OCI-LY7 (cell line): Measurements from ENCODE around the gene L3MBTL3. TPM values are rescaled to one million over a fixed set of nuclear protein-coding genes. Genes with fewer than 3 reads are reported as not detected.

ENCODE experiments used
- BruUV-seq: library from RNA; stranded (reverse); fragments of 400-500 nt; replicated peaks from 2 replicates; lab custom pipeline; 2021; lab: Mats Ljungman, UMichigan
- CTCF ChIA-PET: fragments of 300-600 bp; sonication (Branson Sonifier 250); formaldehyde crosslinking; loops from one replicate; lab custom pipeline; 2022; ENCODE audit warnings: antibody characterized with exemption; ENCODE audit not compliant: unreplicated experiment; lab: Charles Lee
- POLR2A ChIA-PET: fragments of 300-600 bp; sonication (Branson Sonifier 250); formaldehyde crosslinking; loops from one replicate; lab custom pipeline; 2022; ENCODE audit warnings: antibody characterized with exemption; lab: Charles Lee
- DNase-seq: peaks from one replicate; pipeline ENCODE4 v3.0.0-alpha.2; 2015; ENCODE audit warnings: low spot score
- H2AFZ ChIP-seq: fragments of 200-600 bp; sonication (generic), shearing (Covaris generic); 2 replicates; pipeline ENCODE4 v1.6.1; 2014; ENCODE audit warnings: mild to moderate bottlenecking, antibody characterized with exemption, low read length, moderate library complexity
- H3K27ac ChIP-seq: fragments of 200-600 bp; sonication (generic); 2 replicates; pipeline ENCODE4 v1.5.1; 2014; ENCODE audit warnings: mixed run types, low read depth, mild to moderate bottlenecking, moderate library complexity, low read length, inconsistent platforms; ENCODE audit not compliant: poor library complexity, severe bottlenecking
- H3K36me3 ChIP-seq: fragments of 200-600 bp; sonication (generic); 2 replicates; pipeline ENCODE4 v1.6.1; 2014; ENCODE audit warnings: mild to moderate bottlenecking, antibody characterized with exemption, low read length, moderate library complexity, mixed read lengths; ENCODE audit not compliant: insufficient read depth
- H3K4me1 ChIP-seq: fragments of 200-600 bp; sonication (generic); 2 replicates; pipeline ENCODE4 v1.5.1; 2014; ENCODE audit warnings: mild to moderate bottlenecking, low read length; ENCODE audit not compliant: insufficient read depth, poor library complexity, severe bottlenecking
- H3K4me2 ChIP-seq: fragments of 200-600 bp; sonication (generic); 2 replicates; pipeline ENCODE4 v1.6.1; 2014; ENCODE audit warnings: mild to moderate bottlenecking, low read length
- H3K4me3 ChIP-seq: fragments of 200-600 bp; sonication (generic); 2 replicates; pipeline ENCODE4 v1.5.1; 2014; ENCODE audit warnings: mild to moderate bottlenecking, low read depth, low read length; ENCODE audit not compliant: poor library complexity, severe bottlenecking
- H3K79me2 ChIP-seq: fragments of 200-600 bp; sonication (generic); 2 replicates; pipeline ENCODE4 v1.6.1; 2016; ENCODE audit warnings: low read depth, mild to moderate bottlenecking, low read length, moderate library complexity, mixed read lengths; ENCODE audit not compliant: insufficient read depth
- H3K9me2 ChIP-seq: fragments of 200-600 bp; sonication (generic); 2 replicates; pipeline ENCODE4 v1.6.1; 2016; ENCODE audit warnings: mild to moderate bottlenecking, low read length, mixed read lengths; ENCODE audit not compliant: insufficient read depth
- H3K9me3 ChIP-seq: fragments of 200-600 bp; sonication (generic); 2 replicates; pipeline ENCODE4 v1.6.1; 2014; ENCODE audit warnings: mild to moderate bottlenecking, mixed run types, low read length, mixed read lengths
- H4K20me1 ChIP-seq: fragments of 200-600 bp; sonication (generic); 2 replicates; pipeline ENCODE4 v1.6.1; 2014; ENCODE audit warnings: mild to moderate bottlenecking, antibody characterized with exemption, low read length, moderate library complexity, mixed read lengths; ENCODE audit not compliant: insufficient read depth
- CTCF ChIP-seq: fragments of 200-600 bp; sonication (generic); conservative IDR thresholded peaks from 2 replicates; pipeline ENCODE4 v1.5.1; 2014; ENCODE audit warnings: mild to moderate bottlenecking, antibody characterized with exemption, low read length, moderate library complexity, mixed read lengths
- EZH2phosphoT487 ChIP-seq: fragments of 200-600 bp; sonication (generic); IDR thresholded peaks from 2 replicates; pipeline ENCODE4 v1.6.1; 2018; ENCODE audit warnings: low read depth, borderline replicate concordance, mild to moderate bottlenecking, mixed run types, antibody characterized with exemption, low read length, moderate library complexity, mixed read lengths
- intact Hi-C: fragments of 100-400 bp; cut with micrococcal nuclease; formaldehyde crosslinking; loops from one replicate; pipeline ENCODE4 v1.10.0; 2022; ENCODE audit not compliant: unreplicated experiment
- total RNA-seq, 2 experiments: library from RNA; depleted of rRNA in 1 of 2; stranded (reverse); fragments of >200 nt in 1 of 2; shearing (Covaris generic) in 1 of 2; gene quantifications; 2 replicates each; pipeline ENCODE4 v1.2.3, GENCODE V29; 2014 to 2022

The L3MBTL3 gene
- total RNA-seq, 2 experiments from 2014 or later = 7.9 to 11.0 TPM

DNA sequence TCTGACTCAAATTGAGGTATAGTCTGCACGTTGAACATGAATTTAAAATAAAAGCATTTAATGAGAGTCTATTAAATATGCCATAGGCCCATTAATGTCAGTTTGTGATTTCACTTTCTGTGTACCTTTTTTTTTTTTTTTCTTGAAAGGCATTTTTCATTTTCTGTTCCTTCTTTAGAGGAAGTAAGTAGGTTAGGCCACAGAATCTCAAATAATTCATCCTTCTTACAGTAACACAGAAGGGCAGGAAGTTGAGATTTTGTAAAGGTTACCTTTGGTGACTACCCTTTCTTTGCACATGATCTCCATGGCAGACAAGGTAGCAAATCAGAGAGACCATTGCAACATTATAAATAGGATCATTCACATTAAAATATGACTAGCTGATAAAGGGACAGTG is 9.6 kb downstream of the L3MBTL3 start:
- Histone ChIP-seq H3K9me3 (no peaks in the 10 kb centered on the region), H3K9me2 (no peaks in the 10 kb centered on the region), H3K27ac (no peak overlapping the region), H3K4me3 (no peak overlapping the region), H3K4me1 (peaks cover 5% of the 10 kb centered on the region), H3K4me2 (no peak overlapping the region), H4K20me1 (no peaks in the 10 kb centered on the region), H2AFZ (no peak overlapping the region), H3K79me2 (no peaks in the 10 kb centered on the region), H3K36me3 (no peaks in the 10 kb centered on the region; the same call in 1 of the 2 replicates)
- intact Hi-C loops = no loop called here
- DNase-seq = peak; percentile 26
- ChIA-PET POLR2A (no interaction called here), CTCF (no interaction called here)
- BruUV-seq = no TSS peak
- TF ChIP-seq EZH2phosphoT487 (no peak), CTCF (no peak)

DNA sequence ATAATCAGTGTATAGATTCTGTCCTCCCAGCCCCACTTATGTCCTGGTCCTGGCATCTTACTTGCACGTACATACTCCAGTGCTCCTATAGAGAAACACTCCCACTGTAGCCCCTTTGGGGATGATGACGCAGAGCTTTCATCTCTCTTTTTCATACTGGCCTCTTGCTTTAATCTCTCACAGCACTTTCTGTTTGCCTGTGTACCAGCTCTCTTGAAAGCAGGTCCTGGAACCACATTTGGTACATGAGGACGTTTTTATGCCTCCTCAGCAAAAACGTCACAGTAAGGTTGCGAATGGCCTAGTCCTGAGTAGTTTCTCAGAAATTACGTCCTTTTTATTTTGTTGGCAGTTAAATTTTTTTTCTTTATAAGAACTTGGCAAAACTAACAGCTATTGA is 10.8 kb downstream of the L3MBTL3 start:
- Histone ChIP-seq H4K20me1 (no peaks in the 10 kb centered on the region), H3K27ac (no peak overlapping the region), H3K9me3 (no peaks in the 10 kb centered on the region), H2AFZ (no peak overlapping the region), H3K79me2 (no peaks in the 10 kb centered on the region), H3K4me3 (no peak overlapping the region), H3K4me2 (no peak overlapping the region), H3K36me3 (no peaks in the 10 kb centered on the region; the same call in 1 of the 2 replicates), H3K9me2 (no peaks in the 10 kb centered on the region), H3K4me1 (peaks cover 5% of the 10 kb centered on the region)
- no peak for TF ChIP-seq CTCF
- no peak for TF ChIP-seq EZH2phosphoT487
- intact Hi-C loops = no loop called here
- no TSS peak for BruUV-seq
- ChIA-PET CTCF (no interaction called here), POLR2A (interaction anchor here (1.7 kb wide), 1 partner anchor 11 kb away, joined by 6 read pairs; no protein-coding TSS in a partner anchor)
- no peak for DNase-seq

DNA sequence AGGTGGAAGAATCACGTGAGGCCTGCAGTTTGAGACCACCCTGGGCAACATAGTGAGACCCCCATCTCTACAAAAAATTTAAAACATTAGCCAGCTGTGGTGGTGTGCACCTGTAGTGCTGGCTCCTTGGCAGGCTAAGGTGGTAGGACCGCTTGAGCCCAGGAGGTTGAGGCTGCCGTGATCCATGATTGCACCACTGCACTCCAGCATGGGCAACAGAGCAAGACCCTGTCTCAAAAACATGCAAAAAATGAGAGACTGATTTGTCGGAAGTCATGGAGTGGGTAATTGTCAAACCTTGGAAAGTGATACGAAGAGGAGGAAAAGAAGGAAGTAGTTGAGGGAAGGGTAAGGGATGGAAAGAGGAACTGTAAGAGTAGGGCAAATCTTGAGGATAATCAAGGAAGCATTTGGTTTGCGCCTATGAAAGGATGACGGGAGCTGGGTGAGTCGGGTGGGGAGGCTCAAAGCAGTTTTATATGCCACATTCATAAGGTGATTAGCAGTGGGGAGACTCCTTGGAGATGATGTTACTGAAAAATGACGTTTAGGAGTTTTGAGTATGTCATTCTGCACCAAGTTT is 14.5 kb downstream of the L3MBTL3 start:
- Histone ChIP-seq H3K4me3 (no peak overlapping the region), H3K27ac (no peak overlapping the region), H3K9me2 (no peaks in the 10 kb centered on the region), H2AFZ (no peak overlapping the region), H3K4me2 (no peak overlapping the region), H3K36me3 (no peaks in the 10 kb centered on the region), H3K9me3 (no peaks in the 10 kb centered on the region), H3K79me2 (no peaks in the 10 kb centered on the region), H3K4me1 (peaks cover 5% of the 10 kb centered on the region), H4K20me1 (no peaks in the 10 kb centered on the region; the same call in 1 of the 2 replicates)
- TF ChIP-seq EZH2phosphoT487 (no peak), CTCF (no peak)
- BruUV-seq = no TSS peak
- DNase-seq = no peak
- ChIA-PET POLR2A (interaction anchor here (0.7 to 1.0 kb wide), 2 partner anchors 8 to 882 kb away, joined by 3 read pairs; no protein-coding TSS in a partner anchor), CTCF (no interaction called here)
- intact Hi-C loops = no loop called here
